ENCODE data around the gene PLCG1.
"Not testable (repeated sequence)": the region's sequence is repeated elsewhere in the genome, so short reads cannot be mapped to it uniquely, and the experiment has no call there.

The PLCG1 gene

DNA sequence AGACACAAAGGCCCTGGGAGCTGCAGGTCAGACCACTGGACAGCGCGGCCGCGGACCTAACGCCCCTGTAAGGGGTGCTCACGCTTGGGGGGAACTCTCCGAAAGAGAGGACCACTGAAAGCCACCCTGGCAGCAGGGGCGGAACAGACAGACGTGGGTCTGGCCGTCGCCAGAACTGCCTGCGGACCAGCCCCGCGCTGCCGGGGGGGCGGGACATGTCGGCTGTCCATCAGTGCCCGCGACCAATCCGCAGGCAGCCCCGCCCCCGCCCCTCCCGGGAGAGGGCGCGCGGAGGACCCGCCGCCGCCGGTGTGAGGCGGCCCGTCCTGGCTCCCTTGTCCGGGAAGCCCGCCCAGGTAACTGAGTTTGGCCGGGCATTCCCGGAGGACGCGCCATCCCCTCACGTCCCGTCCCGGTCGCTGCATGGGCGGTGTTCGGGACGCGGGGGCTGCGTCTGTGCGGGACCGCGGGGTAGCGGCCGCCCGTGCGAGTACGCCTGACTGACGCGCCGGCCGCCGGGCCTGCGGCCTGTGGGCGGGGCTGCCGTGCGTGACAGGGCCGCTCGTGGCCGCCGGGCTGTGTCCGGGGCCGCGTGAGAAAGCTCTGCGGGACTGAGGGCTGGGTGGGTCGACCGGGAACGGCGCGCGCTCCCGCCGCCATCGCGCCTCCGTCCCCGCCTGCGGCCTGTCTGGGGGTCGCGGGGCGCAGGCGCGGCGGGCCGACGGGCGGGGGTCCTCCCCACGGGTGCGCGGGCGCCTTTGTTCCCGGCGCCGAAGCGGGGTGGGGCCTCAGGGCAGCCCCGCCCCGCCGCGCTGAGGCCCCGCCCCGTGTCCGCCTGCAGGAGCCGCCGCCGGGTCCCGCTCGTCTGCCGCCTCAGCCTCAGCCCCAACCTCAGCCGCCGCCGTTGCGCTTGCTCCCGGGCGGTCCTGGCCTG lies at the start of gene PLCG1:
Gene PLCG1, plus strand, starts transcription at position 864 of the 934 bp plus-strand sequence. CDS start 99 bp downstream, outside the sequence.
- peak; percentile 48 to 94 (median 88) for DNase-seq

DNA sequence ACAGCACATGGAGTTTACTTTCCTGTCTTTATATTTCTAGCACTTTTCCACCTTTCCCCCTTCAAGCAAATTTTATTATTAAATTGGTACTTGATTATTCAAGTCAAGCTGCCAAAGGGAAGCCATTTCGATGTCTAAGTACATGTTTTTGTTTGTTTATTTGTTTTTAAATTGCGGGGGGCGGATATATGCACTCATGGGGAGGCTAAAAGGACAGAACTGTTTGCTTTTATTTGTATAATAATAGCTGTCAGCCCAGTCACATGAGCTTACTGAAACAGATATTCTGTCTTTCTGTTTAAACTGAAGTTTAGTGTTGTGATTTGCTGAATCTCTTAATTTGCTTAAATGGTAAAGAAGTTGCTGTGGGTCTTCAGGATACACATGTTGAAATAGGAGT lies 49.6 kb upstream of the PLCG1 start:
- DNase-seq = no peak

DNA sequence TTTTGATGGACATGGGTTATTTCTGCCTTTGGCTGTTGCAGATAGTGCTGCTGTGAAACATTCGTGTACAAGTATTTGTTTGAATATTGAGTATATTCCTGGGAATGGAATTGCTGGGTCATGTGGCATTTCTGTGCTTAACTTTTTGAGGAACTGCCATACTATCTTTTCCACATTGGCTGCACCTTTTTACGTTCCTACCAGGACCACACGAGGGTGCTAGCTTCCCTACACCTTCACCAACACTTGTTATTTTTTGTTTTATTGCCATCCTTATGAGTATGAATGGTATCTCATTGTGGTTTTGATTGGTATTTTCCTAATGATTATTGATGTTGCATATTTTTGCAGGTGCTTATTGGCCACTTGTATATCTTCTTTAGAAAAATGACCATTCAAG lies 47.8 kb upstream of the PLCG1 start:
- DNase-seq = no peak

DNA sequence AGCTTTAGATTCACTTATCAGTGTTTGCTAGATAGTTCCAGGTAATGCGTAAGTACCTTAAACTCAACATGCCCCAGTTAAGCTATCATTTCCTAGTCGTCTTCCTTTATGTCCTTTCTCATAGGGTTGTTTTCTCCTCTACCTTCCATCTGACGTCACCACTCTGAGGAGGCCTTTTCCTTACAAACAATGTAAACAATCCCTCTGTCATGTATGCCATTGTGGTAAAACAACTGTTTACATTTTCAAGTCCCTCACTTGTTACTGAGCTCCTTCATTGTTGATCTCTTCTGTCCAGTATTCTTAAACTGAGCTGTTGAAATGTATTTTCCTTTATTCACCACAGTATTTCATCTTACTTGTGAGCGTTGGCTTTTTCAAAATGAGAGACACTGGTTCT lies 45.4 kb upstream of the PLCG1 start:
- DNase-seq = no peak

DNA sequence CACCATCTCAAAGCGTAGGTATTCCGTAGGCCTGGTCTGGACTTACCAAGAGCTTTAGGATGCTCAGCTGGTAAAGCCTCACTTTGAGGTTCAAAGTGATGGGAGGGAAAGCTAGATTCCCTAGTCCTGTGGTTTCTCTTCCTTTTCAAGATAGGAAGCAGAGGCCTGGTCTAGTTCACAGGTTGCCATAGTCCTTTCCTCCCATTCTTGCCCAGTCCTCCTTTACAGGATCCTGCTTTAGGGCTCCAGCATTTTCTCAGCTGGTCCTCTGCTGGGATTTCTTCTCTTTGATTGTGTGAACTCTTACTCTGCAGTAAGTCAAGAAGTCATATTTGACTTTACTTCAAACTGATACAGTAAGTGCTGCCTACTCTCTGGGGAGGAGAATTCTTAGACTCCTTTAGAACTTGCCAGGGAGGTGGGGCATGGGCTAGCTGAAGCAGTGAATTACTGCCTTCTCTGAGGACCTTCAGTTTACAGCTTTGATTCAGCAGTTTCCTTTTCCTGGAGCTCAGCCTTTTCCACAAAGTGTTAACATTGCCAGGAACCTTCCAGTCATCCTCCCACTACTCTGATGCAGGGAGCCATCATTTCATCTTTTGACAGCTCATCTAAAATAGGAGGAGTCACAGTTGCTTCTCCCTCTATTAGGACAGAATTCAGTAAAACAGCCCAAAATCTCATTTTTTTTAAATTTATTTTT lies 42.8 kb upstream of the PLCG1 start:
- DNase-seq = no peak

- peak in 26 of 58 donors; percentile 0 to 57 (median 18) for DNase-seq
These were observed 42.0 kb upstream of the PLCG1 start for GRCh38 chr20:41095110-41095969.

GRCh38 chr20:41098703-41099250 lies 38.6 kb upstream of the PLCG1 start:
- no peak for DNase-seq

- no peak for DNase-seq
These were observed 37.3 kb upstream of the PLCG1 start for GRCh38 chr20:41100001-41100480.

DNA sequence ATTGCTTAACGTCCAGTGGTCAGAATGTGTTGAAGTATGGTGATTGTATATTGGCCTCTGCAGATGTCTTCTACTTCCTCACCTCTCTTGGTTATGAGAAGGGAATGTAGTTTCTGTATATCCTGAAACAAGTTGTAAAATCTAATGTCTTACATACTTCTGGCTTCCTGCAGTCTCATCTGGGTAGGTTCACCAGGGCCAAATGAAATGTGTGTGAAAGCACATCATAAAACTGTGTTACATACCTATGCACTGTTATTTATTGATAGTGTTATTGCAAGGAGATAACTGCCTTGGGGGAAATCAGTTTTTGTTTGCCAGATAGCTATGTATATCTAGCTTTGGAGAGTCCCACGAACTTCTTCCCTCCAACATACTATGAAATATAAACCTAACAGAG lies 35.7 kb upstream of the PLCG1 start:
- no peak for DNase-seq

GRCh38 chr20:41108531-41108930 lies 28.8 kb upstream of the PLCG1 start:
- DNase-seq = no peak

DNA sequence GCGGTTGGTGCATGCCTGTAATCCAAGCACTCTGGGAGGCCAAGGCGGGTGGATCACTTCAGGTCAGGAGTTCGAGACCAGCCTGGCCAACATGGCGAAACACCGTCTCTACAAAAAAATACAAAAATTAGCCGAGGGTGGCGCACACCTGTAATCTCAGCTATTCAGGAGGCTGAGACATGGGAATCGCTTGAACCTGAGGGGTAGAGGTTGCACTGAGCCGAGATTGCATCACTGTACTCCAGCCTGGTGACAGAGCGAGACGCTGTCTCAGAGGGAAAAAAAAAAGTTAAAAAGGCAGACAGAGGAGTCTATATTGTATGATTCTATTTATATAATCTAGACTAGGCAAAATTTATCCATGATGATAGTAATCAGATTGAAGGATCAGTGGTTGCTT lies 27.3 kb upstream of the PLCG1 start:
- DNase-seq = no peak

DNA sequence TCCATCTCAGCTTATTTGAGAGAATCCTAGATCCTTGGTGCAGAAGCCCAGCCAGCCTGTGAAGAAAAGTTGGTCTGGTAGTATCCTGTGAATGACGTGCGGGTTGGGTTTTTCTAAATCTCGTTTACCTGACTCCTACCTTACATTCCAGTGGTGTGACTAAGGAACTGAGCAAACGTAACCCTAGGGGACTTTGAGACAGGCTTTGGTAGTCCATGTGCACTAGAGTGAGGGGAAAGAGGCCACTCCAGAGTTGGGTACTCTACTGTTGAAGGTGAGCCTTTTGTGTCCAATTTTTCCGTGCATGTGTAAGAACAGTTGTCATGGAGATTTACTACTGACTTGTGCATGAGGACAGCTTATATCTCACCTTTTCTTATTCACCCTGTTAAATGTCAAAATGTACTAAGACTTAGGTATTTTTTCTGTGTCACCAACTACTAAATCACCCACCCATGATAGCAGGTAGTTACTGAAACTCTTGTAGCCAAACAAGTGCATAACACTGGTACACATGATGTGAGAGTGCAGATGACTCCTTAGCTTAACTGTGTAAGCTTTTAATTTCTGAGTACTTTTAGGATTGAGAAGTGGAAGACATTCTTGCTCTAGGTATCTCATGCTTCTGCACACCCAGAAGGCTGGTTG lies 26.3 kb upstream of the PLCG1 start:
- DNase-seq = no peak

GRCh38 chr20:41111578-41111951 lies 25.8 kb upstream of the PLCG1 start:
- no peak for DNase-seq

GRCh38 chr20:41116282-41116956 lies 20.9 kb upstream of the PLCG1 start:
- no peak for DNase-seq

GRCh38 chr20:41118159-41118558 lies 19.2 kb upstream of the PLCG1 start:
- DNase-seq = not testable (repeated sequence)

GRCh38 chr20:41118632-41119031 lies 18.7 kb upstream of the PLCG1 start:
- no peak for DNase-seq

DNA sequence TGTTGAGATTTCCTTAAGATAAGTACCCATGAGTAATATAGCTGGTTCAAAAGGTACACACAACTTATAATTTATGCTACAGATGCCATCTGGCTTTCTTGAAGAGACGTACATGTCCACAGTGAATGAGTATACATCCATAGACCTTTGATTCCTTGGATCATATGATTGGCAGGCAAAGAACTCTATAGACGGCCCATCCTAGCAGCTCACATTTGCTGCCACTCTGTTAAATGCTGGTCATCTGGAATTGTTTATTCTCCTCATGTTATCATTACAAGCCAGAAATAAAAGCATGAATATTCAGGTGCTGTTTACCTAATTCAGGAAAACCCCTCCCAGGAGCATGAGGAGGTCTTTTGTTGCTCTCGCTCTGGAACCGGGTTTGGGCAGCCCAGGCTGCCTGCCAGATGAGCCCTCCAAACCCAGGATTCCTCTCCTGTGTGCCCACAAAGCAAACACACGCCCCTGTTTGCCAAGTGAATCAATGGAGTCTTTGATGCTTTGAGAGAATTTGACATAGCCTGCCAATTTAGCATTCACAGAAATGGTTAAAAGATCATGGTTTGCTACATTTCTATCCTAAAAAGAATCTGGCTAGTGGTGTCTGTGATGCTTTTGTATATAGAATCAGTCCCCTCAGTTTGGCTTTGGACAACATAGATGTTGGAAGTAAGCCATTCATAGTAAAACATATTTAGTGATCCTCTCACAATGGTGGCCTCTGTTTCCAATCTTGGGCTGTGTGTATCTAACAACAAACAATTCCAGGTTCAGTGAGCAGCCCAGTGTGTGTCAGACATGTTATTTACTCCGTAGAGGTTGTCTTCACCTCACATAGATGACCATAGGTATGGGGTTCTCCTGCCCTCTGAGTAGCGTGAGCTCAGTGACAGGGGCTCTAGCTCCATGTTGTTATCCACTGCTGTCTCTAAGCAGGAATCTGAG lies 17.5 kb upstream of the PLCG1 start:
- DNase-seq = peak in 38 of 58 donors; percentile 12 to 84 (median 46)

DNA sequence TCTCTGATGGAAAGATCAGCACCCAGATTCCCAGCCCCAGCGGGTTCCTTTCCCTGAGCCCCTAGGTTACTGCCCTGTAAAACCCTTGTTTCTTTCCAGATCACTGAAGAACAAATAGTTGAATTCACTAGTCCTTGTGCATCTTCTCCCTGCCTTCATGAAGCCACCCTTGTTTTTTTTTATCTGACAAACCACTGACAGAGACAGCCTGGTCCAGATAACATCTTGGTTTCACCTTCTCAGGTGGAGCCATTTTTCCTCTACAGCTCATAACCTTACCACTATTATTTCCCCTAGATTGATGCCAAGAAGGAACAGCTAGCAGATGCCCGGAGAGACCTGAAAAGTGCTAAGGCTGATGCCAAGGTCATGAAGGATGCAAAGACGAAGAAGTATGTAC lies 15.9 kb upstream of the PLCG1 start:
- DNase-seq = no peak

DNA sequence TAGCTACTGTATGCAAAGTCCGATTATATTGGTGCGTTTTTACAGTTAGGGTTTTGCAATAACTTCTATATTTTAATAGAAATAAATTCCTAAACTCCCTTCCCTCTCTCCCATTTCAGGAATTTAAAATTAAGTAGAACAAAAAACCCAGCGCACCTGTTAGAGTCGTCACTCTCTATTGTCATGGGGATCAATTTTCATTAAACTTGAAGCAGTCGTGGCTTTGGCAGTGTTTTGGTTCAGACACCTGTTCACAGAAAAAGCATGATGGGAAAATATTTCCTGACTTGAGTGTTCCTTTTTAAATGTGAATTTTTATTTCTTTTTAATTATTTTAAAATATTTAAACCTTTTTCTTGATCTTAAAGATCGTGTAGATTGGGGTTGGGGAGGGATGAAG lies 13.7 kb upstream of the PLCG1 start:
- no peak for DNase-seq
